ENCODE measurements around the gene DNM3. TPM values are rescaled to one million over a fixed set of nuclear protein-coding genes. Genes with fewer than 3 reads are reported as not detected.

DNM3 gene
- total and polyA plus RNA-seq, 2 donors (not counting 3 experiments of a cell fraction or from before 2014, with no cell fraction given) = 1.4 to 2.5 TPM

GRCh38 chr1:172043900-172044299, 202.6 kb downstream of the DNM3 start:
- H3K27me3 ChIP-seq (ENCODE audit: control insufficient read depth in 2 of 2, insufficient read depth in 2 of 2, low read length in 2 of 2) = no peaks in the 10 kb centered on the region
- H3K4me3 ChIP-seq (replicated peaks in 1 of 3; ENCODE audit: insufficient read depth in 1 of 3, low read depth in 1 of 3, low read length in 3 of 3) = no peak overlapping the region
- dilution Hi-C loops (cut with MboI; ENCODE audit: extremely low pct_ligation_motif_present, low sequenced_read_pairs) (no loop called here), intact Hi-C loops (cut with micrococcal nuclease) (loop anchor here (5.0 kb wide), 2 partner anchors 138 to 383 kb away; no protein-coding TSS in a partner anchor)
- peaks cover 14% of the 10 kb centered on the region for H3K4me1 ChIP-seq (ENCODE audit: control insufficient read depth, extremely low read depth, insufficient read depth, low read length)
- H3K4me2 ChIP-seq (ENCODE audit: insufficient read depth, low read length) = no peak overlapping the region
- H3K9me1 ChIP-seq (replicated peaks; ENCODE audit: control insufficient read depth, extremely low read depth, insufficient read depth, low read length) = no peaks in the 10 kb centered on the region
- H3K27ac ChIP-seq (ENCODE audit: insufficient read depth, low read depth, low read length) = no peak overlapping the region
- H4K20me1 ChIP-seq (replicated peaks; ENCODE audit: control insufficient read depth, extremely low read depth, insufficient read depth, low read length) = no peaks in the 10 kb centered on the region
- no peaks in the 10 kb centered on the region for H3K9me3 ChIP-seq (replicated peaks; ENCODE audit: control insufficient read depth, insufficient read depth, low read length)
- ChIA-PET CTCF (no interaction called here), POLR2A (no interaction called here)
- no peak overlapping the region for H3K9ac ChIP-seq (replicated peaks; ENCODE audit: extremely low read depth, insufficient read depth, low read length)
- no peaks in the 10 kb centered on the region for H3K36me3 ChIP-seq (ENCODE audit: control insufficient read depth in 2 of 2, extremely low read depth in 1 of 2, insufficient read depth in 2 of 2, low read length in 2 of 2)
- no peak for TF ChIP-seq MYC (IDR thresholded peaks at IDR 0.05; ENCODE audit: low read depth, low read length)
- TF ChIP-seq EZH2 (IDR thresholded peaks at IDR 0.05; ENCODE audit: borderline replicate concordance, low read depth, low read length, severe bottlenecking) = no peak
- no peak for TF ChIP-seq POLR2A (IDR thresholded peaks at IDR 0.05; ENCODE audit: low read depth, low read length)
- TF ChIP-seq JUN (IDR thresholded peaks at IDR 0.05; ENCODE audit: borderline replicate concordance, insufficient read depth, insufficient read length, low read depth) = no peak
- TF ChIP-seq GATA2 (IDR thresholded peaks at IDR 0.05; ENCODE audit: insufficient read depth, insufficient read length, low read depth, low read length) = no peak
- TF ChIP-seq CTCF (IDR thresholded peaks at IDR 0.05; ENCODE audit: extremely low read depth in 1 of 2, insufficient read depth in 1 of 2, low read depth in 1 of 2, low read length in 2 of 2) = no peak
- TF ChIP-seq FOS (IDR thresholded peaks at IDR 0.05; ENCODE audit: borderline replicate concordance, insufficient read depth, low read length) = no peak
- TF ChIP-seq, protein P1, sequence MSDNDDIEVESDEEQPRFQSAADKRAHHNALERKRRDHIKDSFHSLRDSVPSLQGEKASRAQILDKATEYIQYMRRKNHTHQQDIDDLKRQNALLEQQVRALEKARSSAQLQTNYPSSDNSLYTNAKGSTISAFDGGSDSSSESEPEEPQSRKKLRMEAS (IDR thresholded peaks at IDR 0.05; ENCODE audit: insufficient read depth, insufficient read length) = no peak
- TF ChIP-seq POLR2AphosphoS5 (IDR thresholded peaks at IDR 0.05; ENCODE audit: insufficient read depth, low read depth, low read length) = no peak
- BruUV-seq (replicated peaks) = no TSS peak
- DNase-seq (ENCODE audit: low read depth, low spot score) (no peak), FAIRE-seq (no peak)
- H3K79me2 ChIP-seq (ENCODE audit: control insufficient read depth, insufficient read depth, low read length) = no peaks in the 10 kb centered on the region
- no peak overlapping the region for H2AFZ ChIP-seq (ENCODE audit: low read depth, low read length)
